ENCODE measurements around the gene MYH14. TPM values are rescaled to one million over a fixed set of nuclear protein-coding genes. Genes with fewer than 3 reads are reported as not detected.

Gene MYH14
- total RNA-seq, 1 experiment from 2014 or later = not detected

- Mint-ChIP-seq H3K27ac (ENCODE audit: low read depth, unreplicated experiment) (no peak overlapping the region), H3K27me3 (ENCODE audit: insufficient read depth, unreplicated experiment) (no peaks in the 10 kb centered on the region), H3K9me3 (ENCODE audit: unreplicated experiment) (peaks cover 52% of the 10 kb centered on the region), H3K36me3 (ENCODE audit: insufficient read depth, unreplicated experiment) (peaks cover 4% of the 10 kb centered on the region), H3K4me1 (ENCODE audit: insufficient read depth, unreplicated experiment) (no peaks in the 10 kb centered on the region), H3K4me3 (ENCODE audit: unreplicated experiment) (no peak overlapping the region)
- intact Hi-C loops (cut with micrococcal nuclease) = no loop called here
- ChIA-PET CTCF (no interaction called here), POLR2A (no interaction called here)
- DNase-seq (ENCODE audit: unreplicated experiment) = no peak
- BruUV-seq (replicated peaks) = no TSS peak
- TF ChIP-seq, protein P1, sequence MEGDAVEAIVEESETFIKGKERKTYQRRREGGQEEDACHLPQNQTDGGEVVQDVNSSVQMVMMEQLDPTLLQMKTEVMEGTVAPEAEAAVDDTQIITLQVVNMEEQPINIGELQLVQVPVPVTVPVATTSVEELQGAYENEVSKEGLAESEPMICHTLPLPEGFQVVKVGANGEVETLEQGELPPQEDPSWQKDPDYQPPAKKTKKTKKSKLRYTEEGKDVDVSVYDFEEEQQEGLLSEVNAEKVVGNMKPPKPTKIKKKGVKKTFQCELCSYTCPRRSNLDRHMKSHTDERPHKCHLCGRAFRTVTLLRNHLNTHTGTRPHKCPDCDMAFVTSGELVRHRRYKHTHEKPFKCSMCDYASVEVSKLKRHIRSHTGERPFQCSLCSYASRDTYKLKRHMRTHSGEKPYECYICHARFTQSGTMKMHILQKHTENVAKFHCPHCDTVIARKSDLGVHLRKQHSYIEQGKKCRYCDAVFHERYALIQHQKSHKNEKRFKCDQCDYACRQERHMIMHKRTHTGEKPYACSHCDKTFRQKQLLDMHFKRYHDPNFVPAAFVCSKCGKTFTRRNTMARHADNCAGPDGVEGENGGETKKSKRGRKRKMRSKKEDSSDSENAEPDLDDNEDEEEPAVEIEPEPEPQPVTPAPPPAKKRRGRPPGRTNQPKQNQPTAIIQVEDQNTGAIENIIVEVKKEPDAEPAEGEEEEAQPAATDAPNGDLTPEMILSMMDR (IDR thresholded peaks at IDR 0.05; ENCODE audit: unreplicated experiment) = no peak
Observed at GRCh38 chr19:50285833-50286232, 82.4 kb downstream of the MYH14 start.

DNA sequence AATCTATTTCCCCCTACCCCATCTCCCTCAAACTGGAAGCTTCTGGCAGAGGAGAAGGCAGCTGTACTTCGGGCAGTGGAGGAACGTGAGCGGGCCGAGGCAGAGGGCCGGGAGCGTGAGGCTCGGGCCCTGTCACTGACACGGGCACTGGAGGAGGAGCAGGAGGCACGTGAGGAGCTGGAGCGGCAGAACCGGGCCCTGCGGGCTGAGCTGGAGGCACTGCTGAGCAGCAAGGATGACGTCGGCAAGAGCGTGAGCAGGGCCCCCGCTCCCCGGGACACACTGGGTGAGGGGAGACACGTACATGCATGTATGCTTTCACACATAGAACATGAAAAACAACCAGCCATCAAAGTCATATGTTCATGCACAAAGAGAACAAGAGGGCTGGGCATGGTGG, 83.0 kb downstream of the MYH14 start:
- DNase-seq (ENCODE audit: unreplicated experiment) = no peak
- Mint-ChIP-seq H3K4me1 (ENCODE audit: insufficient read depth, unreplicated experiment) (no peaks in the 10 kb centered on the region), H3K27me3 (ENCODE audit: insufficient read depth, unreplicated experiment) (no peaks in the 10 kb centered on the region), H3K27ac (ENCODE audit: low read depth, unreplicated experiment) (no peak overlapping the region), H3K36me3 (ENCODE audit: insufficient read depth, unreplicated experiment) (no peaks in the 10 kb centered on the region), H3K4me3 (ENCODE audit: unreplicated experiment) (no peak overlapping the region), H3K9me3 (ENCODE audit: unreplicated experiment) (peaks cover 49% of the 10 kb centered on the region)
- intact Hi-C loops (cut with micrococcal nuclease) = no loop called here
- TF ChIP-seq, protein P1 (IDR thresholded peaks at IDR 0.05; ENCODE audit: unreplicated experiment) = no peak
- CTCF ChIA-PET = no interaction called here
- BruUV-seq (replicated peaks) = no TSS peak
- POLR2A ChIA-PET = no interaction called here

DNA sequence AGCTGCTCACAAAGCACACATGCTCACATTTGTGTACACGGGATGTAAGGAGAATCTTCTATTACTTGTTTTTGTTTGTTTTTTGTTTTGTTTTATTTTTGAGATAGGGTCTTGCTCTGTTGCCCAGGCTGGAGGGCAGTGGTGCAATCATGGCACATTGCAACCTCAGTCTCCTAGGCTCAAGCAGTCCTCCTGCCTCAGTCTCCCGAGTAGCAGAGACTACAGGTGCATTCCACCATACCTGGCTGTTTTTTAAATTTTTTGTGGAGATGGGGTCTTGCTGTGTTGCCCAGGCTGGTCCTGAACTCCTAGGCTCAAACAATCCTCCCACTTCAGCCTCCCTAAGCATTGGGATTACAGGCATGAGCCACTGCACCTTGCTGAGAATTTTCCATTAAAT, 83.9 kb downstream of the MYH14 start:
- Mint-ChIP-seq H3K4me3 (ENCODE audit: unreplicated experiment) (no peak overlapping the region), H3K27me3 (ENCODE audit: insufficient read depth, unreplicated experiment) (no peaks in the 10 kb centered on the region), H3K27ac (ENCODE audit: low read depth, unreplicated experiment) (no peak overlapping the region), H3K4me1 (ENCODE audit: insufficient read depth, unreplicated experiment) (no peaks in the 10 kb centered on the region), H3K36me3 (ENCODE audit: insufficient read depth, unreplicated experiment) (no peaks in the 10 kb centered on the region), H3K9me3 (ENCODE audit: unreplicated experiment) (peaks cover 50% of the 10 kb centered on the region)
- no peak for DNase-seq (ENCODE audit: unreplicated experiment)
- CTCF ChIA-PET = no interaction called here
- no TSS peak for BruUV-seq (replicated peaks)
- TF ChIP-seq, protein P1 (IDR thresholded peaks at IDR 0.05; ENCODE audit: unreplicated experiment) = no peak
- POLR2A ChIA-PET = no interaction called here
- intact Hi-C loops (cut with micrococcal nuclease) = no loop called here

- ChIA-PET CTCF (no interaction called here), POLR2A (no interaction called here)
- BruUV-seq (replicated peaks) = no TSS peak
- Mint-ChIP-seq H3K27ac (ENCODE audit: low read depth, unreplicated experiment) (no peak overlapping the region), H3K36me3 (ENCODE audit: insufficient read depth, unreplicated experiment) (no peaks in the 10 kb centered on the region), H3K27me3 (ENCODE audit: insufficient read depth, unreplicated experiment) (no peaks in the 10 kb centered on the region), H3K4me1 (ENCODE audit: insufficient read depth, unreplicated experiment) (no peaks in the 10 kb centered on the region), H3K9me3 (ENCODE audit: unreplicated experiment) (peaks cover 57% of the 10 kb centered on the region), H3K4me3 (ENCODE audit: unreplicated experiment) (no peak overlapping the region)
- DNase-seq (ENCODE audit: unreplicated experiment) = no peak
- intact Hi-C loops (cut with micrococcal nuclease) = no loop called here
- TF ChIP-seq, protein P1 (IDR thresholded peaks at IDR 0.05; ENCODE audit: unreplicated experiment) = no peak
Observed at GRCh38 chr19:50288954-50289353, 85.5 kb downstream of the MYH14 start.
